ENCODE results near the gene SERPINB10.
A peak's percentile ranks its signal among the peaks of the same experiment; 100 is the strongest.

SERPINB10 gene

GRCh38 chr18:63951302-63951705 lies 43.5 kb downstream of the SERPINB10 start:
- DNase-seq = peak; percentile 82

GRCh38 chr18:63953811-63954210 lies 46.1 kb downstream of the SERPINB10 start:
- no peak for DNase-seq

- DNase-seq = no peak
Observed at GRCh38 chr18:63956755-63957154, 49.0 kb downstream of the SERPINB10 start.

- DNase-seq = no peak
Observed at GRCh38 chr18:63960891-63961290, 53.1 kb downstream of the SERPINB10 start.

GRCh38 chr18:63961435-63961980 lies 53.8 kb downstream of the SERPINB10 start:
- no peak for DNase-seq

- no peak for DNase-seq
Observed at GRCh38 chr18:63962137-63962536, 54.4 kb downstream of the SERPINB10 start.

- DNase-seq = peak; percentile 67
Observed at GRCh38 chr18:63963615-63964256, 56.0 kb downstream of the SERPINB10 start.

- no peak for DNase-seq
Observed at GRCh38 chr18:63964908-63965307, 57.1 kb downstream of the SERPINB10 start.

- DNase-seq = no peak
Observed at GRCh38 chr18:63965716-63966330, 58.1 kb downstream of the SERPINB10 start.

- DNase-seq = peak; percentile 90
Observed at GRCh38 chr18:63969942-63970808, 62.4 kb downstream of the SERPINB10 start, which contains the start of gene SERPINB8. SERPINB8 (plus strand) TSS chr18:63970081; CDS start chr18:63978309, 8,228 bp downstream.

GRCh38 chr18:63970809-63971205 lies 63.0 kb downstream of the SERPINB10 start:
- DNase-seq = no peak

GRCh38 chr18:63971320-63972001 lies 63.7 kb downstream of the SERPINB10 start:
- DNase-seq = no peak

GRCh38 chr18:63972002-63972376 lies 64.2 kb downstream of the SERPINB10 start:
- DNase-seq = no peak

GRCh38 chr18:63974991-63975390 lies 67.2 kb downstream of the SERPINB10 start:
- peak; percentile 21 for DNase-seq

GRCh38 chr18:63975628-63976027 lies 67.9 kb downstream of the SERPINB10 start:
- DNase-seq = no peak

GRCh38 chr18:63977040-63977439 lies 69.3 kb downstream of the SERPINB10 start:
- DNase-seq = peak; percentile 41

GRCh38 chr18:63979409-63979920 lies 71.7 kb downstream of the SERPINB10 start:
- peak; percentile 44 for DNase-seq

GRCh38 chr18:63980027-63980426 lies 72.3 kb downstream of the SERPINB10 start:
- DNase-seq = no peak

- no peak for DNase-seq
Observed at GRCh38 chr18:63980896-63981460, 73.2 kb downstream of the SERPINB10 start.

GRCh38 chr18:63981719-63982118 lies 74.0 kb downstream of the SERPINB10 start:
- peak; percentile 43 for DNase-seq

GRCh38 chr18:63982361-63982760 lies 74.6 kb downstream of the SERPINB10 start:
- DNase-seq = no peak
